IMR-90 (cell line): Measurements from ENCODE around the gene CATSPER3. TPM values are rescaled to one million over a fixed set of nuclear protein-coding genes. Genes with fewer than 3 reads are reported as not detected.

Experiments
- ATAC-seq: fragments of 200-7000 bp; cut with Tn5 transposase; 2 replicates; pipeline ENCODE4 v1.9.1; 2020; ENCODE audit warnings: low read depth, mild to moderate bottlenecking, moderate library complexity
- BruUV-seq: library from RNA; stranded (reverse); fragments of 400-500 nt; replicated peaks from 2 replicates; lab custom pipeline; 2021; lab: Mats Ljungman, UMichigan
- CTCF ChIA-PET: fragments of 300-600 bp; formaldehyde crosslinking; extraction: SDS; loops from one replicate; lab custom pipeline; 2021; ENCODE audit warnings: antibody characterized with exemption; lab: Yijun Ruan, JAX
- POLR2A ChIA-PET: fragments of 300-600 bp; sonication (Branson Sonifier 250); formaldehyde crosslinking; loops from one replicate; lab custom pipeline; 2022; ENCODE audit warnings: antibody characterized with exemption; ENCODE audit not compliant: unreplicated experiment; lab: Charles Lee
- DNase-seq: peaks from one replicate; pipeline ENCODE4 v3.0.0; 2013
- H2AFZ ChIP-seq: replicated peaks from 2 replicates; pipeline ENCODE3; 2013; ENCODE audit warnings: low read length, mild to moderate bottlenecking; ENCODE audit not compliant: poor library complexity
- H2AK5ac ChIP-seq: 2 replicates; pipeline ENCODE4 v1.6.1; 2013; ENCODE audit warnings: low read depth, low read length, inconsistent platforms
- H2AK9ac ChIP-seq: replicated peaks from 2 replicates; pipeline ENCODE3; 2013; ENCODE audit warnings: mild to moderate bottlenecking, low read depth, low read length, moderate library complexity; ENCODE audit not compliant: poor library complexity
- H2BK120ac ChIP-seq: 2 replicates; pipeline ENCODE4 v1.6.1; 2013; ENCODE audit warnings: low read depth, low read length, inconsistent platforms
- H2BK15ac ChIP-seq: 3 replicates; pipeline ENCODE4 v1.6.1; 2013; ENCODE audit warnings: low read depth, low read length, inconsistent platforms
- H2BK20ac ChIP-seq: 2 replicates; pipeline ENCODE4 v1.6.1; 2013; ENCODE audit warnings: low read depth, mild to moderate bottlenecking, inconsistent platforms, low read length, moderate library complexity
- H2BK5ac ChIP-seq: 2 replicates; pipeline ENCODE4 v1.6.1; 2013; ENCODE audit warnings: mild to moderate bottlenecking, low read depth, low read length, inconsistent platforms; ENCODE audit not compliant: poor library complexity, severe bottlenecking
- H3K14ac ChIP-seq: replicated peaks from 2 replicates; pipeline ENCODE4 v1.6.1; 2013; ENCODE audit warnings: low read depth, low read length, inconsistent platforms
- H3K18ac ChIP-seq: 2 replicates; pipeline ENCODE4 v1.6.1; 2013; ENCODE audit warnings: low read depth, low read length, control low read depth
- H3K23ac ChIP-seq: 2 replicates; pipeline ENCODE4 v1.6.1; 2013; ENCODE audit warnings: low read depth, low read length, inconsistent platforms
- H3K27ac ChIP-seq: 2 replicates; pipeline ENCODE4 v1.5.1; 2013; ENCODE audit warnings: mild to moderate bottlenecking, control low read depth, low read length; ENCODE audit not compliant: insufficient read depth
- H3K27me3 ChIP-seq: 2 replicates; pipeline ENCODE4 v1.6.1; 2013; ENCODE audit warnings: low read length; ENCODE audit not compliant: control insufficient read depth, insufficient read depth
- H3K36me3 ChIP-seq: 2 replicates; pipeline ENCODE4 v1.6.1; 2013; ENCODE audit warnings: low read length, mixed read lengths; ENCODE audit not compliant: control insufficient read depth, insufficient read depth
- H3K4ac ChIP-seq: 2 replicates; pipeline ENCODE4 v1.6.1; 2013; ENCODE audit warnings: low read depth, low read length, inconsistent platforms
- H3K4me1 ChIP-seq: 2 replicates; pipeline ENCODE4 v1.6.1; 2013; ENCODE audit warnings: low read length, mixed read lengths; ENCODE audit not compliant: control insufficient read depth, insufficient read depth
- H3K4me2 ChIP-seq: 2 replicates; pipeline ENCODE4 v1.6.1; 2013; ENCODE audit warnings: low read depth, mild to moderate bottlenecking, control low read depth, low read length, moderate library complexity
- H3K4me3 ChIP-seq: 2 replicates; pipeline ENCODE4 v1.5.1; 2013; ENCODE audit warnings: low read depth, mild to moderate bottlenecking, control low read depth, low read length, moderate library complexity; ENCODE audit not compliant: insufficient read depth
- H3K56ac ChIP-seq: 2 replicates; pipeline ENCODE4 v1.6.1; 2013; ENCODE audit warnings: low read length, inconsistent platforms; ENCODE audit not compliant: insufficient read depth; ENCODE audit errors: extremely low read depth
- H3K79me1 ChIP-seq, 2 experiments: 2 replicates each; pipeline ENCODE4 v1.6.1; 2013; ENCODE audit warnings: low read length in 2 of 2, inconsistent platforms in 1 of 2, low read depth in 1 of 2
- H3K9ac ChIP-seq: 2 replicates; pipeline ENCODE4 v1.6.1; 2013; ENCODE audit warnings: low read depth, low read length, control low read depth
- H3K9me1 ChIP-seq: 2 replicates; pipeline ENCODE4 v1.6.1; 2013; ENCODE audit warnings: low read length, inconsistent platforms; ENCODE audit not compliant: insufficient read depth
- H3K9me3 ChIP-seq: 2 replicates; pipeline ENCODE4 v1.6.1; 2013; ENCODE audit warnings: low read length; ENCODE audit not compliant: control insufficient read depth, insufficient read depth
- H4K20me1 ChIP-seq: 2 replicates; pipeline ENCODE4 v1.6.1; 2013; ENCODE audit warnings: low read length, inconsistent platforms; ENCODE audit not compliant: insufficient read depth
- H4K5ac ChIP-seq: 2 replicates; pipeline ENCODE4 v1.6.1; 2013; ENCODE audit warnings: mild to moderate bottlenecking, low read depth, low read length, control low read depth
- H4K8ac ChIP-seq, 2 experiments: 2 replicates each; pipeline ENCODE4 v1.6.1; 2013; ENCODE audit warnings: low read depth in 2 of 2, low read length in 2 of 2, control low read depth in 1 of 2, inconsistent platforms in 1 of 2
- H4K91ac ChIP-seq: 2 replicates; pipeline ENCODE4 v1.6.1; 2013; ENCODE audit warnings: low read depth, low read length, inconsistent platforms; ENCODE audit not compliant: insufficient read depth
- BHLHE40 ChIP-seq: fragments of 150-350 bp; IDR thresholded peaks from 2 replicates; pipeline ENCODE4 v1.6.1; 2016; ENCODE audit warnings: mild to moderate bottlenecking, low read depth, low read length
- CHD1 ChIP-seq: IDR thresholded peaks from 2 replicates; pipeline ENCODE4 v1.6.1; 2012; ENCODE audit warnings: low read depth, low read length, improper control_type of control experiment
- MAZ ChIP-seq: IDR thresholded peaks from 2 replicates; pipeline ENCODE4 v1.6.1; 2012; ENCODE audit warnings: low read depth, mild to moderate bottlenecking, low read length, improper control_type of control experiment, moderate library complexity, borderline replicate concordance
- MXI1 ChIP-seq: IDR thresholded peaks from 2 replicates; pipeline ENCODE4 v1.6.1; 2012; ENCODE audit warnings: low read depth, mild to moderate bottlenecking, low read length, moderate library complexity, borderline replicate concordance
- SMC3 ChIP-seq: fragments of 150-350 bp; IDR thresholded peaks from 2 replicates; pipeline ENCODE4 v1.6.1; 2016; ENCODE audit warnings: low read depth, mild to moderate bottlenecking, antibody characterized with exemption, low read length, moderate library complexity
- USF2 ChIP-seq: fragments of 150-350 bp; IDR thresholded peaks from 2 replicates; pipeline ENCODE4 v1.6.1; 2017; ENCODE audit warnings: mild to moderate bottlenecking, antibody characterized with exemption, low read length, low read depth
- WGBS, 2 experiments: methylation state at CpG; one replicate each; pipeline versions ENCODE4 v1.1.5 to v1.1.7; 2013; ENCODE audit warnings: missing lambda C conversion rate in 2 of 2; ENCODE audit not compliant: insufficient read length in 1 of 2; ENCODE audit errors: extremely low coverage in 2 of 2; 5-methylcytosine and 5-hydroxymethylcytosine counted together
- dilution Hi-C: fragments of 300-500 bp; cut with HindIII; formaldehyde crosslinking; loops from one replicate; pipeline ENCODE4 v1.14.3; 2018; ENCODE audit warnings: low sequenced_read_pairs; ENCODE audit not compliant: unreplicated experiment
- in situ Hi-C: fragments of 300-500 bp; cut with MboI; formaldehyde crosslinking; loops from 3 replicates; pipeline ENCODE4 v1.14.3; 2019; ENCODE audit warnings: low sequenced_read_pairs, inconsistent platforms, mixed read lengths
- intact Hi-C: fragments of 100-400 bp; cut with micrococcal nuclease; formaldehyde crosslinking; loops from 2 replicates; pipeline ENCODE4 v1.10.0; 2022
- polyA plus RNA-seq, 3 experiments: library from polyadenylated mRNA; depleted of rRNA; stranded (reverse); fragments of >200 nt; gene quantifications; 2 replicates each; pipeline ENCODE4 v1.2.3, GENCODE V29; 2012; ENCODE audit warnings: low replicate concordance in 1 of 3
- total RNA-seq: library from RNA; depleted of rRNA; stranded (reverse); fragments of >200 nt; gene quantifications from 2 replicates; pipeline ENCODE4 v1.2.3, GENCODE V29; 2012

CATSPER3 gene
- total and polyA plus RNA-seq, 2 of the 4 experiments (the other 2 are of a cell fraction), result under 0.01 to 0.12 TPM

DNA sequence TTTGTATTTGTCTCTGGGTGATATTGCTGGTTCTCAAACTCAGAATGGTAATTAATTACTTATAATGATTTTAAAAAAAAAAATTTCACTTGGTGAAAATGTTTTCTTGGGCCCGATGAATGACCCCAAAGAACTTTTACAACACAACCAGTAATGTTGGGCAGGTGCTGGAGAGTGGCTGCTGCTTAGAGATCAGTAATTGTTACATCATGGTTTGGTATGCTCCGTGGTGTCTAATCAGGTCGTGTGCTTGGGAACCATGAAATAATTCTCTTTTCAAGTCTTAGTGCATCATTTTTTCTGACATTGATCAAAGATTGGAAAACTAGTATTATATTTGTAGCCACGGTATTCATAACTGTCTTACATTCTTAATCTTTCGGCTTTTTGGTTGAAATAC, 33.5 kb upstream of the CATSPER3 start:
- H2BK5ac ChIP-seq, result no peak overlapping the region
- in situ Hi-C loops (no loop called here), intact Hi-C loops (loop anchor here (10.0 kb wide), 1 partner anchor 61 kb away; no protein-coding TSS in a partner anchor), dilution Hi-C loops (no loop called here)
- no peak overlapping the region for H3K4me2 ChIP-seq
- no peak overlapping the region for H3K4me3 ChIP-seq
- no peak overlapping the region for H3K23ac ChIP-seq
- no peak overlapping the region for H3K14ac ChIP-seq
- no peaks in the 10 kb centered on the region for H3K79me1 ChIP-seq
- POLR2A ChIA-PET, result no interaction called here
- CTCF ChIA-PET, result no interaction called here
- no peak overlapping the region for H2BK15ac ChIP-seq
- H3K36me3 ChIP-seq, result peaks cover 8% of the 10 kb centered on the region
- BruUV-seq, result no TSS peak
- H3K27me3 ChIP-seq, result no peaks in the 10 kb centered on the region
- no peaks in the 10 kb centered on the region for H3K9me3 ChIP-seq
- no peak overlapping the region for H3K9ac ChIP-seq
- H4K5ac ChIP-seq, result no peak overlapping the region
- H2BK120ac ChIP-seq, result no peak overlapping the region
- ATAC-seq (no peak), DNase-seq (no peak)
- H3K9me1 ChIP-seq, result peaks cover 3% of the 10 kb centered on the region
- TF ChIP-seq MXI1 (no peak), USF2 (no peak), SMC3 (no peak), BHLHE40 (no peak), MAZ (no peak), CHD1 (no peak)
- no peak overlapping the region for H3K18ac ChIP-seq
- no peaks in the 10 kb centered on the region for H3K4me1 ChIP-seq
- H4K20me1 ChIP-seq, result no peaks in the 10 kb centered on the region
- no peak overlapping the region for H2AK9ac ChIP-seq
- H2AK5ac ChIP-seq, result no peak overlapping the region
- no peak overlapping the region for H4K8ac ChIP-seq
- no peak overlapping the region for H4K91ac ChIP-seq
- H3K4ac ChIP-seq, result no peak overlapping the region
- no peak overlapping the region for H2BK20ac ChIP-seq
- no CpG with 5 or more reads among the region's 5 CpGs for WGBS, 2 experiments
- no peak overlapping the region for H3K27ac ChIP-seq
- no peak overlapping the region for H2AFZ ChIP-seq
- no peak overlapping the region for H3K56ac ChIP-seq
